ENCODE measurements around the gene IL12RB1. TPM values are rescaled to one million over a fixed set of nuclear protein-coding genes. Genes with fewer than 3 reads are reported as not detected.

IL12RB1 gene
- polyA plus RNA-seq, 1 donor (not counting 4 experiments of a cell fraction or from before 2014, with no cell fraction given), result 0.09 TPM

GRCh38 chr19:18062028-18062427, 24.7 kb downstream of the IL12RB1 start:
- Histone ChIP-seq H3K27ac (ENCODE audit: control insufficient read depth, insufficient read depth, low read length) (no peak overlapping the region), H3K4me2 (ENCODE audit: control insufficient read depth, extremely low read depth, insufficient read depth, low read depth, low read length) (no peak overlapping the region), H2AFZ (ENCODE audit: control insufficient read depth, low read length) (no peak overlapping the region), H3K4me1 (ENCODE audit: control insufficient read depth, extremely low read depth, insufficient read depth, low read length) (no peaks in the 10 kb centered on the region), H3K9me3 (ENCODE audit: control insufficient read depth, low read depth, low read length) (no peaks in the 10 kb centered on the region), H3K27me3 (ENCODE audit: control insufficient read depth, extremely low read depth, insufficient read depth, low read length) (no peaks in the 10 kb centered on the region), H3K4me3 (ENCODE audit: control insufficient read depth in 2 of 3, extremely low read depth in 1 of 3, insufficient read depth in 2 of 3, low read depth in 1 of 3, low read length in 3 of 3) (no peak overlapping the region), H3K9me1 (ENCODE audit: control insufficient read depth, extremely low read depth, insufficient read depth, low read length) (no peaks in the 10 kb centered on the region), H3K36me3 (ENCODE audit: control insufficient read depth in 2 of 2, extremely low read depth in 1 of 2, insufficient read depth in 2 of 2, low read length in 2 of 2) (no peaks in the 10 kb centered on the region), H3K79me2 (ENCODE audit: control insufficient read depth, insufficient read depth, low read length) (no peaks in the 10 kb centered on the region), H4K20me1 (ENCODE audit: control insufficient read depth, extremely low read depth, insufficient read depth, low read length) (no peaks in the 10 kb centered on the region), H3K9ac (ENCODE audit: control insufficient read depth, extremely low read depth, insufficient read depth, low read length) (no peak overlapping the region)
- DNase-seq (ENCODE audit: low read depth, low spot score) (no peak), FAIRE-seq (no peak)
- dilution Hi-C loops (cut with MboI; ENCODE audit: extremely low pct_ligation_motif_present, low sequenced_read_pairs), result no loop called here
- no peak for TF ChIP-seq CTCF (optimal IDR thresholded peaks at IDR 0.05 in 1 of 3, IDR thresholded peaks at IDR 0.05 in 1 of 3, conservative IDR thresholded peaks at IDR 0.05 in 1 of 3; ENCODE audit: extremely low read depth in 1 of 3, insufficient read depth in 2 of 3, low read length in 3 of 3)
- no peak for TF ChIP-seq EZH2 (IDR thresholded peaks at IDR 0.05; ENCODE audit: low read length)

DNA sequence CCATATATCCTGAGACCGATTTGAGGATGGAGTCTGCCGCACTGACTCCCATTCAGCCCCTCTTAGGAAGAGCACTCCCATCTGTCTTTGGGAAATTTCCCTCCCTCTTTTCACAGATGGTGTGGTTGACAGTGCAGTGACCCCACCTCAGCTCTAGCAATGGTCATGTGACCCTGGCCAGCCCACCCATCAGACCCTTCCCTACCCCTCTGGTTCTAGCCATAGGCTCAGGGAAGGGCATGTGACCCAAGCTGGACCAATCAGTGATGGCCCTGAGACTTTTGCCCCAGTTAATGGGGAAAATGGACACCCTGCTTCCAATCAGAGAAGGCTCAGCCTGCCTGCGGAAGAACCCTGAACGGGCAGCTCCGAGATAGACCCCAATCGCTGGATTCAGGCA, 26.3 kb downstream of the IL12RB1 start:
- H3K27ac ChIP-seq (ENCODE audit: control insufficient read depth, insufficient read depth, low read length), result no peak overlapping the region
- no peak overlapping the region for H3K9ac ChIP-seq (ENCODE audit: control insufficient read depth, extremely low read depth, insufficient read depth, low read length)
- dilution Hi-C loops (cut with MboI; ENCODE audit: extremely low pct_ligation_motif_present, low sequenced_read_pairs), result no loop called here
- H3K79me2 ChIP-seq (ENCODE audit: control insufficient read depth, insufficient read depth, low read length), result no peaks in the 10 kb centered on the region
- H2AFZ ChIP-seq (ENCODE audit: control insufficient read depth, low read length), result no peak overlapping the region
- no peaks in the 10 kb centered on the region for H3K36me3 ChIP-seq (ENCODE audit: control insufficient read depth in 2 of 2, extremely low read depth in 1 of 2, insufficient read depth in 2 of 2, low read length in 2 of 2)
- no peak overlapping the region for H3K4me2 ChIP-seq (ENCODE audit: control insufficient read depth, extremely low read depth, insufficient read depth, low read depth, low read length)
- FAIRE-seq (no peak), DNase-seq (ENCODE audit: low read depth, low spot score) (no peak)
- no peak overlapping the region for H3K4me3 ChIP-seq (ENCODE audit: control insufficient read depth in 2 of 3, extremely low read depth in 1 of 3, insufficient read depth in 2 of 3, low read depth in 1 of 3, low read length in 3 of 3)
- no peaks in the 10 kb centered on the region for H3K4me1 ChIP-seq (ENCODE audit: control insufficient read depth, extremely low read depth, insufficient read depth, low read length)
- TF ChIP-seq EZH2 (IDR thresholded peaks at IDR 0.05; ENCODE audit: low read length) (no peak), CTCF (optimal IDR thresholded peaks at IDR 0.05 in 1 of 3, IDR thresholded peaks at IDR 0.05 in 1 of 3, conservative IDR thresholded peaks at IDR 0.05 in 1 of 3; ENCODE audit: extremely low read depth in 1 of 3, insufficient read depth in 2 of 3, low read length in 3 of 3) (no peak)
- H3K27me3 ChIP-seq (ENCODE audit: control insufficient read depth, extremely low read depth, insufficient read depth, low read length), result no peaks in the 10 kb centered on the region
- no peaks in the 10 kb centered on the region for H3K9me1 ChIP-seq (ENCODE audit: control insufficient read depth, extremely low read depth, insufficient read depth, low read length)
- no peaks in the 10 kb centered on the region for H3K9me3 ChIP-seq (ENCODE audit: control insufficient read depth, low read depth, low read length)
- no peaks in the 10 kb centered on the region for H4K20me1 ChIP-seq (ENCODE audit: control insufficient read depth, extremely low read depth, insufficient read depth, low read length)

All from keratinocyte (primary cell).